ENCODE results near the gene DNAH17. TPM values are rescaled to one million over a fixed set of nuclear protein-coding genes. Genes with fewer than 3 reads are reported as not detected.

The DNAH17 gene
- total and polyA plus RNA-seq, 9 donors, result 0.35 to 5.2 (median 2.0) TPM

- no peak for DNase-seq
- WGBS (ENCODE audit: insufficient coverage), result 87% methylated on average over 17 of the region's 17 CpGs
Measured at GRCh38 chr17:78525511-78526160, 51.6 kb downstream of the DNAH17 start.

GRCh38 chr17:78524870-78525510 lies 52.2 kb downstream of the DNAH17 start:
- Histone ChIP-seq H3K27ac (ENCODE audit: low read length) (no peak overlapping the region), H3K4me3 (ENCODE audit: low read length) (no peak overlapping the region), H3K27me3 (ENCODE audit: control insufficient read depth, insufficient read depth, low read length) (peaks cover 2% of the 10 kb centered on the region), H3K9me3 (replicated peaks; ENCODE audit: control insufficient read depth, low read depth, low read length) (no peaks in the 10 kb centered on the region), H3K36me3 (ENCODE audit: control insufficient read depth, insufficient read depth, low read length) (no peaks in the 10 kb centered on the region), H3K4me1 (ENCODE audit: control insufficient read depth, insufficient read depth, low read length) (peaks cover 19% of the 10 kb centered on the region)
- DNase-seq, result no peak
- 81% methylated on average over 15 of the region's 23 CpGs for WGBS (ENCODE audit: insufficient coverage)

More at GRCh38 chr17:78525511-78526160, 51.6 kb downstream of the DNAH17 start:
- Histone ChIP-seq H3K27ac (ENCODE audit: low read length) (no peak overlapping the region), H3K4me1 (ENCODE audit: control insufficient read depth, insufficient read depth, low read length) (peaks cover 25% of the 10 kb centered on the region), H3K36me3 (ENCODE audit: control insufficient read depth, insufficient read depth, low read length) (no peaks in the 10 kb centered on the region), H3K9me3 (replicated peaks; ENCODE audit: control insufficient read depth, low read depth, low read length) (no peaks in the 10 kb centered on the region), H3K27me3 (ENCODE audit: control insufficient read depth, insufficient read depth, low read length) (peaks cover 2% of the 10 kb centered on the region), H3K4me3 (ENCODE audit: low read length) (no peak overlapping the region)

GRCh38 chr17:78523934-78524655 lies 53.1 kb downstream of the DNAH17 start:
- WGBS (ENCODE audit: insufficient coverage), result 96% methylated on average over 7 of the region's 17 CpGs
- Histone ChIP-seq H3K36me3 (ENCODE audit: control insufficient read depth, insufficient read depth, low read length) (no peaks in the 10 kb centered on the region), H3K4me1 (ENCODE audit: control insufficient read depth, insufficient read depth, low read length) (peaks cover 10% of the 10 kb centered on the region), H3K27ac (ENCODE audit: low read length) (no peak overlapping the region), H3K27me3 (ENCODE audit: control insufficient read depth, insufficient read depth, low read length) (peaks cover 2% of the 10 kb centered on the region), H3K4me3 (ENCODE audit: low read length) (no peak overlapping the region), H3K9me3 (replicated peaks; ENCODE audit: control insufficient read depth, low read depth, low read length) (no peaks in the 10 kb centered on the region)
- no peak for DNase-seq

GRCh38 chr17:78522031-78522809 lies 55.0 kb downstream of the DNAH17 start:
- H3K27me3 ChIP-seq (ENCODE audit: control insufficient read depth, insufficient read depth, low read length), result peaks cover 2% of the 10 kb centered on the region
- H3K27ac ChIP-seq (ENCODE audit: low read length), result no peak overlapping the region
- no peaks in the 10 kb centered on the region for H3K4me1 ChIP-seq (ENCODE audit: control insufficient read depth, insufficient read depth, low read length)
- no peaks in the 10 kb centered on the region for H3K36me3 ChIP-seq (ENCODE audit: control insufficient read depth, insufficient read depth, low read length)
- 86% methylated on average over 11 of the region's 16 CpGs for WGBS (ENCODE audit: insufficient coverage)
- H3K4me3 ChIP-seq (ENCODE audit: low read length), result no peak overlapping the region
- no peaks in the 10 kb centered on the region for H3K9me3 ChIP-seq (replicated peaks; ENCODE audit: control insufficient read depth, low read depth, low read length)
- DNase-seq, result no peak

- 69% methylated on average over 2 of the region's 2 CpGs for WGBS (ENCODE audit: insufficient coverage)
- no peaks in the 10 kb centered on the region for H3K27me3 ChIP-seq (ENCODE audit: control insufficient read depth, insufficient read depth, low read length)
Measured at GRCh38 chr17:78517421-78517820, 59.8 kb downstream of the DNAH17 start.

GRCh38 chr17:78515480-78515879 lies 61.7 kb downstream of the DNAH17 start:
- Histone ChIP-seq H3K9me3 (replicated peaks; ENCODE audit: control insufficient read depth, low read depth, low read length) (no peaks in the 10 kb centered on the region), H3K27me3 (ENCODE audit: control insufficient read depth, insufficient read depth, low read length) (no peaks in the 10 kb centered on the region), H3K36me3 (ENCODE audit: control insufficient read depth, insufficient read depth, low read length) (no peaks in the 10 kb centered on the region), H3K4me1 (ENCODE audit: control insufficient read depth, insufficient read depth, low read length) (no peaks in the 10 kb centered on the region), H3K4me3 (ENCODE audit: low read length) (no peak overlapping the region), H3K27ac (ENCODE audit: low read length) (no peak overlapping the region)
- no peak for DNase-seq
- 100% methylated on average over 2 of the region's 4 CpGs for WGBS (ENCODE audit: insufficient coverage)

More at GRCh38 chr17:78517421-78517820, 59.8 kb downstream of the DNAH17 start:
- no peak for DNase-seq
- Histone ChIP-seq H3K36me3 (ENCODE audit: control insufficient read depth, insufficient read depth, low read length) (no peaks in the 10 kb centered on the region), H3K4me3 (ENCODE audit: low read length) (no peak overlapping the region), H3K9me3 (replicated peaks; ENCODE audit: control insufficient read depth, low read depth, low read length) (no peaks in the 10 kb centered on the region), H3K4me1 (ENCODE audit: control insufficient read depth, insufficient read depth, low read length) (no peaks in the 10 kb centered on the region), H3K27ac (ENCODE audit: low read length) (no peak overlapping the region)

GRCh38 chr17:78514521-78514920 lies 62.7 kb downstream of the DNAH17 start:
- Histone ChIP-seq H3K4me3 (ENCODE audit: low read length) (no peak overlapping the region), H3K27me3 (ENCODE audit: control insufficient read depth, insufficient read depth, low read length) (no peaks in the 10 kb centered on the region), H3K27ac (ENCODE audit: low read length) (no peak overlapping the region), H3K36me3 (ENCODE audit: control insufficient read depth, insufficient read depth, low read length) (no peaks in the 10 kb centered on the region), H3K9me3 (replicated peaks; ENCODE audit: control insufficient read depth, low read depth, low read length) (no peaks in the 10 kb centered on the region), H3K4me1 (ENCODE audit: control insufficient read depth, insufficient read depth, low read length) (no peaks in the 10 kb centered on the region)
- WGBS (ENCODE audit: insufficient coverage), result 87% methylated on average over 17 of the region's 18 CpGs
- no peak for DNase-seq

GRCh38 chr17:78512976-78513375 lies 64.2 kb downstream of the DNAH17 start:
- no peaks in the 10 kb centered on the region for H3K27me3 ChIP-seq (ENCODE audit: control insufficient read depth, insufficient read depth, low read length)
- H3K36me3 ChIP-seq (ENCODE audit: control insufficient read depth, insufficient read depth, low read length), result no peaks in the 10 kb centered on the region
- H3K4me1 ChIP-seq (ENCODE audit: control insufficient read depth, insufficient read depth, low read length), result no peaks in the 10 kb centered on the region
- WGBS (ENCODE audit: insufficient coverage), result 40% methylated on average over 1 of the region's 4 CpGs
- no peak overlapping the region for H3K4me3 ChIP-seq (ENCODE audit: low read length)
- no peak for DNase-seq
- H3K27ac ChIP-seq (ENCODE audit: low read length), result no peak overlapping the region
- no peaks in the 10 kb centered on the region for H3K9me3 ChIP-seq (replicated peaks; ENCODE audit: control insufficient read depth, low read depth, low read length)

- Histone ChIP-seq H3K4me3 (ENCODE audit: low read length) (no peak overlapping the region), H3K9me3 (replicated peaks; ENCODE audit: control insufficient read depth, low read depth, low read length) (no peaks in the 10 kb centered on the region), H3K4me1 (ENCODE audit: control insufficient read depth, insufficient read depth, low read length) (no peaks in the 10 kb centered on the region), H3K27me3 (ENCODE audit: control insufficient read depth, insufficient read depth, low read length) (peaks cover 2% of the 10 kb centered on the region), H3K36me3 (ENCODE audit: control insufficient read depth, insufficient read depth, low read length) (no peaks in the 10 kb centered on the region), H3K27ac (ENCODE audit: low read length) (no peak overlapping the region)
- WGBS (ENCODE audit: insufficient coverage), result 82% methylated on average over 21 of the region's 28 CpGs
- no peak for DNase-seq
Measured at GRCh38 chr17:78510141-78511075, 66.8 kb downstream of the DNAH17 start.
